ENCODE measurements around the gene KERA. TPM values are rescaled to one million over a fixed set of nuclear protein-coding genes. Genes with fewer than 3 reads are reported as not detected.

Gene KERA
- total RNA-seq, 2 experiments from 2014 or later, result not detected

- Histone ChIP-seq H3K79me2 (ENCODE audit: insufficient read depth, low read depth, low read length) (no peaks in the 10 kb centered on the region), H3K4me1 (ENCODE audit: insufficient read depth, low read length, poor library complexity, severe bottlenecking) (no peaks in the 10 kb centered on the region), H3K27ac (ENCODE audit: low read depth, low read length, poor library complexity, severe bottlenecking) (no peak overlapping the region), H4K20me1 (ENCODE audit: insufficient read depth, low read length) (no peaks in the 10 kb centered on the region), H3K36me3 (ENCODE audit: insufficient read depth, low read length) (no peaks in the 10 kb centered on the region), H3K9me3 (ENCODE audit: low read length) (no peaks in the 10 kb centered on the region), H2AFZ (ENCODE audit: low read length) (no peak overlapping the region), H3K4me3 (ENCODE audit: low read depth, low read length, poor library complexity, severe bottlenecking) (no peak overlapping the region), H3K4me2 (ENCODE audit: low read length) (no peak overlapping the region), H3K9me2 (ENCODE audit: insufficient read depth, low read length) (no peaks in the 10 kb centered on the region)
- no TSS peak for BruUV-seq (replicated peaks)
- POLR2A ChIA-PET, result no interaction called here
- intact Hi-C loops (cut with micrococcal nuclease; ENCODE audit: unreplicated experiment), result no loop called here
- CTCF ChIA-PET (ENCODE audit: unreplicated experiment), result no interaction called here
- DNase-seq (ENCODE audit: low spot score), result no peak
- TF ChIP-seq CTCF (conservative IDR thresholded peaks at IDR 0.05; ENCODE audit: low read length), result no peak
- no peak for TF ChIP-seq EZH2phosphoT487 (IDR thresholded peaks at IDR 0.05; ENCODE audit: borderline replicate concordance, low read depth, low read length)
Observed at GRCh38 chr12:91017511-91018263, 40.1 kb downstream of the KERA start.

GRCh38 chr12:91017043-91017442 is 40.8 kb downstream of the KERA start:
- ChIA-PET POLR2A (no interaction called here), CTCF (ENCODE audit: unreplicated experiment) (no interaction called here)
- no peak overlapping the region for H3K4me3 ChIP-seq (ENCODE audit: low read depth, low read length, poor library complexity, severe bottlenecking)
- no peaks in the 10 kb centered on the region for H3K36me3 ChIP-seq (ENCODE audit: insufficient read depth, low read length)
- H3K79me2 ChIP-seq (ENCODE audit: insufficient read depth, low read depth, low read length), result no peaks in the 10 kb centered on the region
- H3K4me1 ChIP-seq (ENCODE audit: insufficient read depth, low read length, poor library complexity, severe bottlenecking), result no peaks in the 10 kb centered on the region
- DNase-seq (ENCODE audit: low spot score), result no peak
- intact Hi-C loops (cut with micrococcal nuclease; ENCODE audit: unreplicated experiment), result no loop called here
- no peak overlapping the region for H3K27ac ChIP-seq (ENCODE audit: low read depth, low read length, poor library complexity, severe bottlenecking)
- H3K9me2 ChIP-seq (ENCODE audit: insufficient read depth, low read length), result no peaks in the 10 kb centered on the region
- H3K9me3 ChIP-seq (ENCODE audit: low read length), result no peaks in the 10 kb centered on the region
- H3K4me2 ChIP-seq (ENCODE audit: low read length), result no peak overlapping the region
- H4K20me1 ChIP-seq (ENCODE audit: insufficient read depth, low read length), result no peaks in the 10 kb centered on the region
- no TSS peak for BruUV-seq (replicated peaks)
- H2AFZ ChIP-seq (ENCODE audit: low read length), result no peak overlapping the region
- TF ChIP-seq CTCF (conservative IDR thresholded peaks at IDR 0.05; ENCODE audit: low read length) (no peak), EZH2phosphoT487 (IDR thresholded peaks at IDR 0.05; ENCODE audit: borderline replicate concordance, low read depth, low read length) (no peak)

- H3K27ac ChIP-seq (ENCODE audit: low read depth, low read length, poor library complexity, severe bottlenecking), result no peak overlapping the region
- H3K4me2 ChIP-seq (ENCODE audit: low read length), result no peak overlapping the region
- POLR2A ChIA-PET, result interaction anchor here (0.7 to 0.9 kb wide), 2 partner anchors 9 to 15 kb away, joined by 3 read pairs; no protein-coding TSS in a partner anchor
- CTCF ChIA-PET (ENCODE audit: unreplicated experiment), result no interaction called here
- no peaks in the 10 kb centered on the region for H3K79me2 ChIP-seq (ENCODE audit: insufficient read depth, low read depth, low read length)
- TF ChIP-seq EZH2phosphoT487 (IDR thresholded peaks at IDR 0.05; ENCODE audit: borderline replicate concordance, low read depth, low read length) (no peak), CTCF (conservative IDR thresholded peaks at IDR 0.05; ENCODE audit: low read length) (no peak)
- intact Hi-C loops (cut with micrococcal nuclease; ENCODE audit: unreplicated experiment), result no loop called here
- no peak overlapping the region for H2AFZ ChIP-seq (ENCODE audit: low read length)
- DNase-seq (ENCODE audit: low spot score), result no peak
- no peaks in the 10 kb centered on the region for H3K4me1 ChIP-seq (ENCODE audit: insufficient read depth, low read length, poor library complexity, severe bottlenecking)
- no peaks in the 10 kb centered on the region for H4K20me1 ChIP-seq (ENCODE audit: insufficient read depth, low read length)
- no peak overlapping the region for H3K4me3 ChIP-seq (ENCODE audit: low read depth, low read length, poor library complexity, severe bottlenecking)
- H3K9me3 ChIP-seq (ENCODE audit: low read length), result no peaks in the 10 kb centered on the region
- H3K9me2 ChIP-seq (ENCODE audit: insufficient read depth, low read length), result no peaks in the 10 kb centered on the region
- H3K36me3 ChIP-seq (ENCODE audit: insufficient read depth, low read length), result no peaks in the 10 kb centered on the region
- BruUV-seq (replicated peaks), result no TSS peak
Observed at GRCh38 chr12:91009319-91009950, 48.4 kb downstream of the KERA start.
